Measurements from ENCODE around the gene PXDN. TPM values are rescaled to one million over a fixed set of nuclear protein-coding genes. Genes with fewer than 3 reads are reported as not detected.

The PXDN gene
- total RNA-seq, 1 experiment from 2014 or later: 0.25 TPM

DNA sequence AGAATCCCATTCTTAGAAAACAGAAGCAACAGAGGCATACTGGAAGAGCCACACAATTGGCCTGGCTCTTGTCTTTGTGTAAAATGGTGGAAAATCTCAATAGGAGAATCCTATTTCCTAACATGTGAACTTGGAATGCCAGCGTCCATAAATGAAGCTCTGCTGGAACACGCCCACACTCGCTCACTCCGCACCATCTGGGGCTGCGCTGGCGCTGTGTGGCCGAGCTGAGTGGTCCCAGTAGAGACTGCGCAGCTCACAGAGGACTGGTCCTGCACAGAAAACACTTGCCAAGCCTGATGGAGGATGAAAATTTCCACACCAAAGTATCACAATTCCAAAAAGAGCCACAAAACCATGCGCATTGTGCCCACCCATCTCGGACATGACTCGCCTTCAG, 56.2 kb downstream of the PXDN start:
- DNase-seq: no peak
- POLR2A ChIA-PET: no interaction called here
- BruUV-seq (replicated peaks): no TSS peak
- Mint-ChIP-seq H3K27ac (ENCODE audit: unreplicated experiment) (no peak overlapping the region), H3K4me1 (ENCODE audit: low read depth, unreplicated experiment) (peaks cover 16% of the 10 kb centered on the region), H3K36me3 (ENCODE audit: insufficient read depth, unreplicated experiment) (no peaks in the 10 kb centered on the region), H3K4me3 (ENCODE audit: unreplicated experiment) (no peak overlapping the region), H3K27me3 (ENCODE audit: insufficient read depth, unreplicated experiment) (no peaks in the 10 kb centered on the region), H3K9me3 (ENCODE audit: unreplicated experiment) (no peaks in the 10 kb centered on the region)
- no peak overlapping the region for H3K4me3 ChIP-seq (ENCODE audit: low read depth, low read length)
- CTCF ChIA-PET: no interaction called here
- no peaks in the 10 kb centered on the region for H3K9me3 ChIP-seq
- peaks cover 13% of the 10 kb centered on the region for H3K4me1 ChIP-seq
- TF ChIP-seq, protein P1, sequence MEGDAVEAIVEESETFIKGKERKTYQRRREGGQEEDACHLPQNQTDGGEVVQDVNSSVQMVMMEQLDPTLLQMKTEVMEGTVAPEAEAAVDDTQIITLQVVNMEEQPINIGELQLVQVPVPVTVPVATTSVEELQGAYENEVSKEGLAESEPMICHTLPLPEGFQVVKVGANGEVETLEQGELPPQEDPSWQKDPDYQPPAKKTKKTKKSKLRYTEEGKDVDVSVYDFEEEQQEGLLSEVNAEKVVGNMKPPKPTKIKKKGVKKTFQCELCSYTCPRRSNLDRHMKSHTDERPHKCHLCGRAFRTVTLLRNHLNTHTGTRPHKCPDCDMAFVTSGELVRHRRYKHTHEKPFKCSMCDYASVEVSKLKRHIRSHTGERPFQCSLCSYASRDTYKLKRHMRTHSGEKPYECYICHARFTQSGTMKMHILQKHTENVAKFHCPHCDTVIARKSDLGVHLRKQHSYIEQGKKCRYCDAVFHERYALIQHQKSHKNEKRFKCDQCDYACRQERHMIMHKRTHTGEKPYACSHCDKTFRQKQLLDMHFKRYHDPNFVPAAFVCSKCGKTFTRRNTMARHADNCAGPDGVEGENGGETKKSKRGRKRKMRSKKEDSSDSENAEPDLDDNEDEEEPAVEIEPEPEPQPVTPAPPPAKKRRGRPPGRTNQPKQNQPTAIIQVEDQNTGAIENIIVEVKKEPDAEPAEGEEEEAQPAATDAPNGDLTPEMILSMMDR (IDR thresholded peaks at IDR 0.05; ENCODE audit: insufficient read depth in 1 of 2, low read depth in 1 of 2, low read length in 1 of 2, severe bottlenecking in 1 of 2, unreplicated experiment in 1 of 2): no peak
- intact Hi-C loops (cut with micrococcal nuclease; ENCODE audit: unreplicated experiment): no loop called here
- no peaks in the 10 kb centered on the region for H3K36me3 ChIP-seq (ENCODE audit: control insufficient read depth, insufficient read depth, low read length)
- no peaks in the 10 kb centered on the region for H3K27me3 ChIP-seq (replicated peaks; ENCODE audit: control insufficient read depth, insufficient read depth, low read length)

DNA sequence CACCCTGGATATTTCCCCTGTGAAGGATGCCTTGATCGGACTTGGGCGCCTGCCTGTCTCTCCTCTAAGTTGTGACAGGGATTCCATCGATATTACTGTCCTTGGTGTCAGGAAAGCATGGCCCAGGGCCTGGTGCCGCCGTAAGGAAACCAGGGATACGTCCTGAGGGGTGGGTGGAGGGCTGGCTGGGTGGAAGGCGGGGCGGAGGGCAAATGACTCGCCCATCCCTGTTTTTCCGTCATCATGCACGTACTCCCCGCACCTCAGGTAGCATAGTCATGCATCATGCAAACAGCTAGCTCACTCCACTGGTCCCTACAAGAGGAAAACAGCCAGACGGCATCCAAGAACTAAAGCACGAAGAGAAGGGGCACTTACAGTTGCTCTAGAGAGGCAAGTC, 57.1 kb downstream of the PXDN start:
- H3K9me3 ChIP-seq: no peaks in the 10 kb centered on the region
- no TSS peak for BruUV-seq (replicated peaks)
- TF ChIP-seq, protein P1 (IDR thresholded peaks at IDR 0.05; ENCODE audit: insufficient read depth in 1 of 2, low read depth in 1 of 2, low read length in 1 of 2, severe bottlenecking in 1 of 2, unreplicated experiment in 1 of 2): no peak
- no peaks in the 10 kb centered on the region for H3K36me3 Mint-ChIP-seq (ENCODE audit: insufficient read depth, unreplicated experiment)
- no peaks in the 10 kb centered on the region for H3K27me3 Mint-ChIP-seq (ENCODE audit: insufficient read depth, unreplicated experiment)
- H3K4me3 ChIP-seq (ENCODE audit: low read depth, low read length): no peak overlapping the region
- H3K27ac Mint-ChIP-seq (ENCODE audit: unreplicated experiment): peak overlapping the region; percentile 65
- H3K36me3 ChIP-seq (ENCODE audit: control insufficient read depth, insufficient read depth, low read length): no peaks in the 10 kb centered on the region
- H3K4me1 ChIP-seq: peaks cover 13% of the 10 kb centered on the region
- H3K4me1 Mint-ChIP-seq (ENCODE audit: low read depth, unreplicated experiment): peaks cover 16% of the 10 kb centered on the region
- no peaks in the 10 kb centered on the region for H3K27me3 ChIP-seq (replicated peaks; ENCODE audit: control insufficient read depth, insufficient read depth, low read length)
- H3K4me3 Mint-ChIP-seq (ENCODE audit: unreplicated experiment): peak overlapping the region; percentile 60
- ChIA-PET POLR2A (no interaction called here), CTCF (no interaction called here)
- H3K9me3 Mint-ChIP-seq (ENCODE audit: unreplicated experiment): no peaks in the 10 kb centered on the region
- intact Hi-C loops (cut with micrococcal nuclease; ENCODE audit: unreplicated experiment): loop anchor here (1.0 kb wide), 1 partner anchor 54 kb away; no protein-coding TSS in a partner anchor
- no peak for DNase-seq

DNA sequence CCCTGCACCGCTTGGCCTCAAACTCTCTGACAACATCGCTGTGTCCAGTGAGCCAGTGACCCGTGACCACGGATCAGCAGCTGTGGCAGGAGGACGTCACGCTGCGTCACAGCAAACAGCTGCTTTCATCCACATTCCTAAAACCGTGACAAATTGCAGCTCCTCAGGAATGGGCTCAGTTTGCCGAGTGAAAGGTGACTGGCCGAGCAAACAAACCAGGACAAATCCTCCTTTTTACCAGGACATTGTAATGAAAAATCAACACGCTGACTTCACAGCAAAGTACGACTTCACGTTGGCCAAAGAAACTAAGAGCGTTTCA, 57.6 kb downstream of the PXDN start:
- Histone ChIP-seq H3K9me3 (no peaks in the 10 kb centered on the region), H3K36me3 (ENCODE audit: control insufficient read depth, insufficient read depth, low read length) (no peaks in the 10 kb centered on the region), H3K4me1 (peaks cover 13% of the 10 kb centered on the region), H3K4me3 (ENCODE audit: low read depth, low read length) (no peak overlapping the region), H3K27me3 (replicated peaks; ENCODE audit: control insufficient read depth, insufficient read depth, low read length) (no peaks in the 10 kb centered on the region)
- TF ChIP-seq, protein P1 (IDR thresholded peaks at IDR 0.05; ENCODE audit: insufficient read depth in 1 of 2, low read depth in 1 of 2, low read length in 1 of 2, severe bottlenecking in 1 of 2, unreplicated experiment in 1 of 2): no peak
- Mint-ChIP-seq H3K36me3 (ENCODE audit: insufficient read depth, unreplicated experiment) (no peaks in the 10 kb centered on the region), H3K27me3 (ENCODE audit: insufficient read depth, unreplicated experiment) (no peaks in the 10 kb centered on the region), H3K4me1 (ENCODE audit: low read depth, unreplicated experiment) (peaks cover 16% of the 10 kb centered on the region), H3K9me3 (ENCODE audit: unreplicated experiment) (no peaks in the 10 kb centered on the region), H3K4me3 (ENCODE audit: unreplicated experiment) (peak overlapping the region; percentile 60), H3K27ac (ENCODE audit: unreplicated experiment) (peak overlapping the region; percentile 65)
- DNase-seq: peak; percentile 59 to 62
- POLR2A ChIA-PET: no interaction called here
- intact Hi-C loops (cut with micrococcal nuclease; ENCODE audit: unreplicated experiment): loop anchor here (1.0 kb wide), 1 partner anchor 53 kb away; no protein-coding TSS in a partner anchor
- CTCF ChIA-PET: no interaction called here
- BruUV-seq (replicated peaks): no TSS peak
